T-cell (primary cell): ENCODE measurements around the gene DBN1. TPM values are rescaled to one million over a fixed set of nuclear protein-coding genes. Genes with fewer than 3 reads are reported as not detected.

Source experiments
- ATAC-seq, 4 experiments: fragments of 200-7000 bp in 3 of 4; fragments of 150-1000 bp in 1 of 4; cut with Tn5 transposase; replicated peaks in 1 of 4; 1 replicate in 3 of 4; 2 replicates in 1 of 4; pipeline ENCODE4 v1.10.0; 2021; ENCODE audit warnings: moderate library complexity in 3 of 4, mild to moderate bottlenecking in 2 of 4, moderate number of reproducible peaks in 1 of 4
- CTCF ChIA-PET, 2 donors: fragments of 300-600 bp; sonication (Branson Sonifier 250); formaldehyde crosslinking; loops; one replicate each; lab custom pipeline; 2022; ENCODE audit warnings: antibody characterized with exemption in 2 of 2; lab: Charles Lee
- POLR2A ChIA-PET, 2 donors: fragments of 300-600 bp; sonication (Branson Sonifier 250); formaldehyde crosslinking; loops; one replicate each; lab custom pipeline; 2022; ENCODE audit warnings: antibody characterized with exemption in 2 of 2; lab: Charles Lee
- DNase-seq, 35 experiments: peaks; one replicate each; pipeline versions ENCODE4 v3.0.0 to v3.0.0-alpha.2; 2013 to 2023
- H3K27ac ChIP-seq: one replicate; pipeline ENCODE4 v1.5.1; 2013; ENCODE audit warnings: low read length
- H3K27me3 ChIP-seq, 2 experiments: replicated peaks in 1 of 2; 1 replicate in 1 of 2; 2 replicates in 1 of 2; pipeline versions ENCODE4 v1.6.1 to v1.7.0; 2013; ENCODE audit warnings: low read length in 1 of 2, mixed read lengths in 1 of 2; ENCODE audit not compliant: control insufficient read depth in 2 of 2, insufficient read depth in 2 of 2; ENCODE audit errors: extremely low read depth in 1 of 2
- H3K36me3 ChIP-seq, 2 donors: 1 replicate in 1 of 2; 2 replicates in 1 of 2; pipeline versions ENCODE4 v1.6.1 to v1.7.0; 2013; ENCODE audit warnings: low read length in 1 of 2; ENCODE audit not compliant: control insufficient read depth in 2 of 2, insufficient read depth in 1 of 2; ENCODE audit errors: extremely low read depth in 1 of 2
- H3K4me1 ChIP-seq, 2 experiments: 1 replicate in 1 of 2; 2 replicates in 1 of 2; pipeline versions ENCODE4 v1.6.1 to v1.7.0; 2013; ENCODE audit warnings: low read length in 2 of 2, mixed read lengths in 1 of 2; ENCODE audit not compliant: insufficient read depth in 2 of 2, control insufficient read depth in 1 of 2; ENCODE audit errors: extremely low read depth in 1 of 2
- H3K4me3 ChIP-seq, 2 donors: 1 replicate in 1 of 2; 2 replicates in 1 of 2; pipeline versions ENCODE4 v1.5.1 to v1.7.0; 2013; ENCODE audit warnings: mild to moderate bottlenecking in 2 of 2, low read length in 1 of 2, moderate library complexity in 1 of 2; ENCODE audit not compliant: control insufficient read depth in 1 of 2; ENCODE audit errors: extremely low read depth in 1 of 2
- H3K9me3 ChIP-seq: 2 replicates; pipeline ENCODE4 v1.7.0; 2013
- H3K27ac Mint-ChIP-seq, 2 donors: one replicate each; pipeline ENCODE4 v1.8.0; 2020 to 2021; ENCODE audit warnings: mild to moderate bottlenecking in 2 of 2, mixed read lengths in 2 of 2
- H3K27me3 Mint-ChIP-seq, 2 donors: one replicate each; pipeline ENCODE4 v1.8.0; 2021 to 2022; ENCODE audit warnings: mixed read lengths in 2 of 2
- H3K36me3 Mint-ChIP-seq: one replicate; pipeline ENCODE4 v1.8.0; 2021; ENCODE audit warnings: mixed read lengths
- H3K4me1 Mint-ChIP-seq, 3 donors: one replicate each; pipeline ENCODE4 v1.8.0; 2020 to 2022; ENCODE audit warnings: mixed read lengths in 3 of 3, mild to moderate bottlenecking in 1 of 3
- H3K4me3 Mint-ChIP-seq, 3 donors: one replicate each; pipeline ENCODE4 v1.8.0; 2020 to 2022; ENCODE audit warnings: mild to moderate bottlenecking in 3 of 3, mixed read lengths in 3 of 3, moderate library complexity in 3 of 3
- H3K9me3 Mint-ChIP-seq, 3 donors: one replicate each; pipeline ENCODE4 v1.8.0; 2020 to 2022; ENCODE audit warnings: mixed read lengths in 3 of 3
- WGBS: methylation state at CpG from one replicate; pipeline ENCODE4 v1.1.5; 2013; ENCODE audit warnings: missing lambda C conversion rate; ENCODE audit not compliant: insufficient coverage; 5-methylcytosine and 5-hydroxymethylcytosine counted together
- total RNA-seq, 35 experiments: library from RNA in 6 of 35; stranded (reverse) in 6 of 35; fragments of 120-200 nt in 1 of 35; gene quantifications; one replicate each; pipeline versions ENCODE4 v1.2.1 to v1.2.4 and lab custom pipeline; 2013 to 2026

DBN1 gene
- total RNA-seq, 5 donors from 2014 or later (not counting 1 experiment from before 2014, with no cell fraction given), result 11.6 to 41.3 (median 21.1) TPM

DNA sequence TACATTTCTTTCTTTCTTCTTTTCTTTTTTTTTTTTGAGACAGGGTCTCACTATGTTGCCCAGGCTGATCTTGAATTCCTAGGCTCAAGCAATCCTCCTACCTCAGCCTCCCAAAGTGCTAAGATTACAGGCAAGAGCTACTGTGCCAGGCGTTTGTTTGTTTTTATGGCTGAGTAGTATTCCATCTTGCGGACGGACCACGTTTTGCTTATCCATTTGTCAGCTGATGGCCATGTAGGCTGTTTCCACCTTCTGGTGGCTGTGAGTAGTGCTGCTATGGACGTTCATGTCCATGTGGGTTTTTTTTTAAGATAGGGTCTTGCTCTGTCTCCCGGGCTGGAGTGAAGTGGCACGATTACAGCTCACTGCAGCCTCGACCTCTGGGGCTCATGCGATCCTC, 33.7 kb upstream of the DBN1 start:
- DNase-seq (no peak), ATAC-seq (no peak)
- H3K9me3 Mint-ChIP-seq, result no peaks in the 10 kb centered on the region
- peaks cover 9% of the 10 kb centered on the region for H3K36me3 Mint-ChIP-seq
- Histone ChIP-seq H3K27ac (no peak overlapping the region), H3K4me1 (peaks cover 2 to 17% of the 10 kb centered on the region in 2 experiments), H3K36me3 (peaks cover 7 to 20% of the 10 kb centered on the region in 2 donors), H3K9me3 (no peaks in the 10 kb centered on the region), H3K27me3 (no peaks in the 10 kb centered on the region), H3K4me3 (no peak overlapping the region)
- no peak overlapping the region for H3K4me3 Mint-ChIP-seq
- peaks cover 0 to 16% (median 15%) of the 10 kb centered on the region in 3 donors for H3K4me1 Mint-ChIP-seq
- POLR2A ChIA-PET, result no interaction called here
- 95% methylated on average over 7 of the region's 9 CpGs for WGBS
- no peaks in the 10 kb centered on the region for H3K27me3 Mint-ChIP-seq
- no peak overlapping the region for H3K27ac Mint-ChIP-seq
- CTCF ChIA-PET, result interaction anchor here in 1 of 2 donors (0.7 kb wide), 1 partner anchor 191 kb away, joined by 5 read pairs; no protein-coding TSS in a partner anchor

DNA sequence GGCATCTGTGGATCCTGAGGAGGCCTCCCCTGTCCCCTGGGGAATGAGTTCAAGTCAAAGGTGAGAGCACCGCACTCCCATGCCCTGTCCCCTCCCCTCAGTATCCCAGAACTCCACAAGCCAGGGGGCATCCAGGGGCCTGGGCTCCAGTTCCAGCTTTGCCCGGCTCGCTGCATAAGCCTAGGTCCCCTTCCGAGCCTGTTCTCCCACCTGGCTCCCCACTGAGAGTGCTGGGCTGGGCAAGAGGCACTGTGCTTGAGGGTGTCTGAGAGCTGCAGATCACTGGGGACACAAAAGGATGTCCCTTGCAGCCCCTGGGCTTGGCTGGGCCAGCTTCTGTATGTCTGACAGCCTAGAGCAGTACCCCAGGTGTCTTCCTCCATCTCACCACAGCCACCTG, 31.6 kb upstream of the DBN1 start:
- ChIA-PET POLR2A (no interaction called here), CTCF (no interaction called here)
- Mint-ChIP-seq H3K4me3 (no peak overlapping the region), H3K27me3 (no peaks in the 10 kb centered on the region), H3K27ac (no peak overlapping the region), H3K9me3 (no peaks in the 10 kb centered on the region), H3K4me1 (peaks cover 2 to 20% (median 15%) of the 10 kb centered on the region in 3 donors), H3K36me3 (no peaks in the 10 kb centered on the region)
- DNase-seq (no peak), ATAC-seq (no peak)
- Histone ChIP-seq H3K27ac (no peak overlapping the region), H3K36me3 (no peaks in the 10 kb centered on the region), H3K4me3 (no peak overlapping the region), H3K4me1 (peaks cover 2 to 21% of the 10 kb centered on the region in 2 experiments), H3K9me3 (no peaks in the 10 kb centered on the region), H3K27me3 (no peaks in the 10 kb centered on the region)
- 87% methylated on average over 3 of the region's 4 CpGs for WGBS

DNA sequence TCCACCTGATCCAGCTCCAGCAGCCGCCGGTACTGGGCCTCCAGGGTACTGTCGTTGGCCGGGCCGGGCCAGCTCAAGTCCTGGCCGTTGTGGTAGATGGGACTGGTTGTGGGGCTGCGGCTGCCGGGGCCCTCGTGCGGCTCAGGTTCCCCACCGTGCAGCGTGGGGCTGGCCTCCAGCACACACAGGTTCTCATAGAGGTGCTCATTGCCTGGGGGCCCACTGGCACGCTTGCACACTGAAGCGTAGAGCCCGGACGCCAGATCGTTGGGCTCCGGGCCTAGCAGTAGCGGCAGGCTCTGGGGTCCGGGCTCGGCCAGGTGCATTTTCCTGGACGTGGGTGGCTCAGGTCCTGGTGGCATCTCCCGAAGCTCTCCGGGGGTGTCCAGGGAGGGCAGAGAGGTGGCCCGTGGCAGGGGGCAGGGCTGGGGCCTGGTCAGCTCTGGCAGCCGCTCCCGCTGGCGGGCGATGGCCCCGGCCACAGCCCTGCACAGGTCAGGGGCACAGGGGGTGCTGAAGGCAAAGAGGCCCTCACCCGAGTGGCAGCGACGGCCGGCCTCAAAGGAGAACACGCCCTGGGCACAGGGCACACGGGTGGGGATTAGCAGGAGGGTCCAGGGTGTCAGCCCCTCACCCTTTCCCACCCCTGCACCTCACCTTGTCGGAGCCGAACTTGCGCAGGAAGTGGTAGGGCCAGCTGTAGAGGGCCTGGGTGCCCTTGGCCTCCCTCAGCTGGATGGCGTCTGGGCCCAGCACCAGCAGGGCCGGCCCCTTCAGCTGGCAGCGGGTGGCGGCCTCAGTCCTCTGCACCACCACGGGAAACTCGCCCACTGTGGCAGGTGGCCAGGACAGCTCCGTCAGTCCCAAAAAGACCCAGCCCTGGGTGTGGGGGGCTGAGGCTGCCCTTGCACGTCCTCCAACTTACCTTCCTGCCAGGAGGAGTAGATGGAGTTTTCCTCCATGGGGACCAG, 30.9 kb upstream of the DBN1 start:
- ATAC-seq (no peak), DNase-seq (no peak)
- no peaks in the 10 kb centered on the region for H3K36me3 ChIP-seq
- no peak overlapping the region for H3K27ac Mint-ChIP-seq
- H3K4me1 Mint-ChIP-seq, result peaks cover 2 to 15% (median 14%) of the 10 kb centered on the region in 3 donors
- no peak overlapping the region for H3K27ac ChIP-seq
- no peak overlapping the region for H3K4me3 ChIP-seq
- H3K27me3 ChIP-seq, result no peaks in the 10 kb centered on the region
- WGBS, result 95% methylated on average over 38 of the region's 47 CpGs
- H3K36me3 Mint-ChIP-seq, result no peaks in the 10 kb centered on the region
- peaks cover 0 to 14% of the 10 kb centered on the region in 2 experiments for H3K4me1 ChIP-seq
- CTCF ChIA-PET, result interaction anchor here (1.1 to 1.3 kb wide), 2 partner anchors 114 to 120 kb away, joined by 3 read pairs; partner anchors contain the start of gene SLC34A1 (in 1 of the 2)
- no peaks in the 10 kb centered on the region for H3K9me3 Mint-ChIP-seq
- H3K9me3 ChIP-seq, result no peaks in the 10 kb centered on the region
- H3K27me3 Mint-ChIP-seq, result no peaks in the 10 kb centered on the region
- no peak overlapping the region for H3K4me3 Mint-ChIP-seq
- POLR2A ChIA-PET, result no interaction called here

DNA sequence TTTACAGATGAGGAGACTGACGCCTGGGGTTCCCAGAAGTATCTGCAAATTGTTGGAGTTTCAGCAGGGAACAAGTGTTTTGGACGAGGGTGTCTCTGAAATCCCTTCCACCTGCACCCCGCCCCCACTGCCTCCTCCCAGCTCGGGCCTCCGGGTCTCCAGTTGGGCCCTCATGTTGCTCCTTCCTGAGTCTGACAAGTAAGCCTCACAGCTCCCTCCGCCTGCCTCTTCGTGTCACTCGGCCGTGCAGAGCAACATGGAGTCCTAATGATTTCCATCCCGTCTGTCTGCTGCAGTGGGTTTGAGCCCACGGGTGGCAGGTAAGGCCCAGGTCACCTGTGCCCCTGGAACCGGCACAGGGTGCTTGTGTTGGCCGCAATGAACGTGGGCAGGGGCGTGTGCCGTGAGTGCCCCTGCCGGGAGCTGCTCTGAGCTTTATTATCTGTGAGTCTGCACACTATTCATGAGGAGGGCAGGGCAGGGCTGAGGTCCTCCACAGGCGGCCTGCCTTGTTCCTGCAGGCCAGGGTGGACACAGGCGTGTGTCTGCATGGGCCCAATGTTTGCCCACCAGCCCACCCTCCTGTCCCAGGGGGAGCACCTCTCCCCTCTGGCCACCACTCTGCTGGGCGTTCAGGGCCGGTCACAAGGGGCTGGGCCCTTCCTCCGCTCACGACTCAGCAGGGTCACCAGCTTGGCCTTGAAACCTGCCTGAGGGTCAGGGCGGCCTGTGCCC, 30.1 kb upstream of the DBN1 start:
- H3K27me3 ChIP-seq, result peaks cover 0 to 2% of the 10 kb centered on the region in 2 experiments
- H3K9me3 Mint-ChIP-seq, result no peaks in the 10 kb centered on the region
- no peak overlapping the region for H3K27ac ChIP-seq
- H3K9me3 ChIP-seq, result no peaks in the 10 kb centered on the region
- no peak overlapping the region for H3K4me3 ChIP-seq
- H3K4me3 Mint-ChIP-seq, result no peak overlapping the region
- H3K27ac Mint-ChIP-seq, result no peak overlapping the region
- DNase-seq, result no peak
- ATAC-seq, result no peak
- H3K36me3 Mint-ChIP-seq, result no peaks in the 10 kb centered on the region
- POLR2A ChIA-PET, result no interaction called here
- H3K4me1 Mint-ChIP-seq, result peaks cover 6 to 17% (median 11%) of the 10 kb centered on the region in 3 donors
- no peaks in the 10 kb centered on the region for H3K27me3 Mint-ChIP-seq
- CTCF ChIA-PET, result interaction anchor here (1.1 to 1.3 kb wide), 2 partner anchors 113 to 120 kb away, joined by 3 read pairs; partner anchors contain the start of gene SLC34A1 (in 1 of the 2)
- H3K4me1 ChIP-seq, result peaks cover 0 to 8% of the 10 kb centered on the region in 2 experiments
- H3K36me3 ChIP-seq, result no peaks in the 10 kb centered on the region
- WGBS, result 86% methylated on average over 23 of the region's 24 CpGs

DNA sequence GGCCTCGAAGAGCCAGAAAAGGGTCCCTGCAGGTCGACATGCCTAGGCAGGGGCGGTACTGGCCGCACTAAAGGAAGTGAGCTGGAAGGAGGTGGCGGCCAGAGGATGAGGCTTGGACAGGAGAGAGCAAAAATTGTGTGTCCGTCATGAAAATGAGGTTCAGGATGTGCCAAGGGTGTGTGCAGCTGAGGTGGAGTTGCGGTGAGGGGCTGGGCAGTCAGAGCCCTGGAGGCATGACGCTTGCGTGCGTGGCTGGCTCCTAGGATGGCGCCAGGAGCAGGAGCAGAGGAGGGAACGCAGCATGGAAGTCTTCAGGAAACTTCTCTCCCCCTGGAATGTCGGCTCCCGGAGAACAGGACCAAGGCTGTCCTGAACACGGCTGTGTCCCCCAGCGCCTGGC, 29.5 kb upstream of the DBN1 start:
- H3K27me3 Mint-ChIP-seq, result no peaks in the 10 kb centered on the region
- no peak overlapping the region for H3K4me3 Mint-ChIP-seq
- ChIA-PET POLR2A (interaction anchor here in 1 of 2 donors (0.5 kb wide), 1 partner anchor 13 kb away, joined by 6 read pairs; no protein-coding TSS in a partner anchor), CTCF (interaction anchor here (1.0 to 1.5 kb wide), 4 partner anchors 47 to 124 kb away, joined by 3 to 5 read pairs (median 3); partner anchors contain the start of gene SLC34A1 (in 1 of the 2))
- peaks cover 10 to 21% (median 18%) of the 10 kb centered on the region in 3 donors for H3K4me1 Mint-ChIP-seq
- H3K4me1 ChIP-seq, result peaks cover 0 to 14% of the 10 kb centered on the region in 2 experiments
- H3K36me3 Mint-ChIP-seq, result no peaks in the 10 kb centered on the region
- H3K4me3 ChIP-seq, result no peak overlapping the region
- DNase-seq (no peak), ATAC-seq (no peak)
- H3K27ac Mint-ChIP-seq, result no peak overlapping the region
- no peaks in the 10 kb centered on the region for H3K9me3 ChIP-seq
- no peaks in the 10 kb centered on the region for H3K9me3 Mint-ChIP-seq
- H3K27me3 ChIP-seq, result peaks cover 0 to 6% of the 10 kb centered on the region in 2 experiments
- 79% methylated on average over 15 of the region's 16 CpGs for WGBS
- no peaks in the 10 kb centered on the region for H3K36me3 ChIP-seq
- no peak overlapping the region for H3K27ac ChIP-seq
